ENCODE measurements around the gene SLC23A2. TPM values are rescaled to one million over a fixed set of nuclear protein-coding genes. Genes with fewer than 3 reads are reported as not detected.

Gene SLC23A2
- polyA plus RNA-seq, 3 donors: 3.3 to 28.4 (median 6.4) TPM

GRCh38 chr20:5003626-5004025 is 2.3 kb upstream of the SLC23A2 start:
- Histone ChIP-seq H3K4me2 (replicated peaks; ENCODE audit: extremely low read depth, low read length, poor library complexity, severe bottlenecking) (no peak overlapping the region), H3K79me2 (ENCODE audit: insufficient read depth, low read length) (peaks cover 23% of the 10 kb centered on the region), H2AFZ (ENCODE audit: insufficient read depth, low read depth, low read length, poor library complexity, severe bottlenecking) (no peak overlapping the region), H3K27ac (ENCODE audit: low read depth in 1 of 2, low read length in 2 of 2) (no peak overlapping the region), H4K20me1 (ENCODE audit: insufficient read depth, low read length) (peaks cover 16% of the 10 kb centered on the region), H3K27me3 (ENCODE audit: control insufficient read depth in 2 of 2, insufficient read depth in 2 of 2, low read length in 2 of 2) (no peaks in the 10 kb centered on the region), H3K4me3 (replicated peaks in 1 of 3; ENCODE audit: low read depth in 2 of 3, low read length in 3 of 3) (no peak overlapping the region), H3K9me3 (replicated peaks in 1 of 2; ENCODE audit: control insufficient read depth in 1 of 2, insufficient read depth in 1 of 2, low read length in 2 of 2) (no peaks in the 10 kb centered on the region), H3K4me1 (ENCODE audit: control insufficient read depth in 1 of 2, insufficient read depth in 2 of 2, low read length in 2 of 2) (peaks cover 34 to 38% of the 10 kb centered on the region in 2 donors), H3K9ac (ENCODE audit: insufficient read depth, low read length, poor library complexity, severe bottlenecking) (no peak overlapping the region), H3K36me3 (replicated peaks in 1 of 2; ENCODE audit: control insufficient read depth in 1 of 2, insufficient read depth in 2 of 2, low read length in 2 of 2) (no peaks in the 10 kb centered on the region)
- no peaks in the 10 kb centered on the region for H3K36me3 Mint-ChIP-seq
- peaks cover 0 to 12% (median 2%) of the 10 kb centered on the region in 3 donors for H3K27me3 Mint-ChIP-seq (ENCODE audit: low read depth in 3 of 3)
- intact Hi-C loops (cut with micrococcal nuclease): loop anchor here (5.0 kb wide), 2 partner anchors 34 to 99 kb away; no protein-coding TSS in a partner anchor
- WGBS (ENCODE audit: insufficient coverage): 88% methylated on average over 2 of the region's 3 CpGs
- H3K27ac Mint-ChIP-seq: no peak overlapping the region
- H3K9me3 Mint-ChIP-seq: no peaks in the 10 kb centered on the region
- H3K4me3 Mint-ChIP-seq: no peak overlapping the region
- H3K4me1 Mint-ChIP-seq: peaks cover 34% of the 10 kb centered on the region
- DNase-seq: no peak
- no peak for TF ChIP-seq CTCF (IDR thresholded peaks at IDR 0.05)

GRCh38 chr20:5002077-5002413 is 735 bp upstream of the SLC23A2 start:
- Mint-ChIP-seq H3K27me3 (ENCODE audit: low read depth in 3 of 3) (peaks cover 0 to 7% (median 0%) of the 10 kb centered on the region in 3 donors), H3K27ac (peak overlapping the region in 4 of 7 donors; percentile 19 to 89 (median 77)), H3K36me3 (no peaks in the 10 kb centered on the region), H3K4me1 (peaks cover 36% of the 10 kb centered on the region), H3K9me3 (peaks cover 0 to 3% (median 0%) of the 10 kb centered on the region in 7 donors), H3K4me3 (peak overlapping the region; percentile 97 to 99)
- Histone ChIP-seq H3K27ac (ENCODE audit: low read depth in 1 of 2, low read length in 2 of 2) (peak overlapping the region in 1 of 2 donors; percentile 72), H3K9me3 (replicated peaks in 1 of 2; ENCODE audit: control insufficient read depth in 1 of 2, insufficient read depth in 1 of 2, low read length in 2 of 2) (no peaks in the 10 kb centered on the region), H3K27me3 (ENCODE audit: control insufficient read depth in 2 of 2, insufficient read depth in 2 of 2, low read length in 2 of 2) (no peaks in the 10 kb centered on the region), H3K4me1 (ENCODE audit: control insufficient read depth in 1 of 2, insufficient read depth in 2 of 2, low read length in 2 of 2) (peaks cover 34 to 38% of the 10 kb centered on the region in 2 donors), H3K9ac (ENCODE audit: insufficient read depth, low read length, poor library complexity, severe bottlenecking) (peak overlapping the region; percentile 70), H3K4me2 (replicated peaks; ENCODE audit: extremely low read depth, low read length, poor library complexity, severe bottlenecking) (peak overlapping the region; percentile 82), H3K79me2 (ENCODE audit: insufficient read depth, low read length) (peaks cover 39% of the 10 kb centered on the region), H3K4me3 (replicated peaks in 1 of 3; ENCODE audit: low read depth in 2 of 3, low read length in 3 of 3) (peak overlapping the region; percentile 65 to 80 (median 76)), H2AFZ (ENCODE audit: insufficient read depth, low read depth, low read length, poor library complexity, severe bottlenecking) (peak overlapping the region; percentile 87), H4K20me1 (ENCODE audit: insufficient read depth, low read length) (peaks cover 31% of the 10 kb centered on the region), H3K36me3 (replicated peaks in 1 of 2; ENCODE audit: control insufficient read depth in 1 of 2, insufficient read depth in 2 of 2, low read length in 2 of 2) (no peaks in the 10 kb centered on the region)
- intact Hi-C loops (cut with micrococcal nuclease): loop anchor here (5.0 kb wide), 2 partner anchors 35 to 100 kb away; no protein-coding TSS in a partner anchor
- no peak for DNase-seq
- 38% methylated on average over 4 of the region's 5 CpGs for WGBS (ENCODE audit: insufficient coverage)
- no peak for TF ChIP-seq CTCF (IDR thresholded peaks at IDR 0.05)
